K562 (cell line): Measurements from ENCODE around the gene ANTKMT. TPM values are rescaled to one million over a fixed set of nuclear protein-coding genes. Genes with fewer than 3 reads are reported as not detected.

Experiments
- HNRNPK ChIP-seq: fragments of 200-400 bp; formaldehyde crosslinking; IDR thresholded peaks from one replicate; pipeline ENCODE4 v1.6.1; 2018; ENCODE audit warnings: mild to moderate bottlenecking, low read depth, low read length; ENCODE audit not compliant: poor library complexity, severe bottlenecking
- KLF1 ChIP-seq: fragments of 450-650 bp; IDR thresholded peaks from 2 replicates; pipeline ENCODE4 v1.6.1; 2016; ENCODE audit warnings: missing genetic modification characterization, missing compliant biosample characterization
- NR2C2 ChIP-seq, 2 experiments: fragments of 200-800 bp in 1 of 2; sonication (Bioruptor generic) in 1 of 2; sonication (generic) in 1 of 2; formaldehyde crosslinking in 1 of 2; IDR thresholded peaks; 2 replicates each; pipeline versions ENCODE4 v1.6.1 to v1.8.0; 2016 to 2022; ENCODE audit warnings: mild to moderate bottlenecking in 1 of 2, missing compliant biosample characterization in 1 of 2, missing genetic modification characterization in 1 of 2, missing genetic modification reagents in 1 of 2
- PRDM10 ChIP-seq: fragments of 450-650 bp; IDR thresholded peaks from 2 replicates; pipeline ENCODE4 v1.6.1; 2018; ENCODE audit not compliant: partially characterized antibody
- RBBP5 ChIP-seq: fragments of 200-600 bp; sonication (generic); IDR thresholded peaks from 2 replicates; pipeline ENCODE4 v1.6.1; 2012; ENCODE audit warnings: borderline replicate concordance, mild to moderate bottlenecking, low read length, control low read depth, inconsistent platforms; ENCODE audit not compliant: insufficient read depth, poor library complexity, severe bottlenecking
- RBFOX2 ChIP-seq: fragments of 200-400 bp; formaldehyde crosslinking; IDR thresholded peaks from 2 replicates; pipeline ENCODE4 v1.6.1; 2017; ENCODE audit warnings: low read depth, mild to moderate bottlenecking, low read length, moderate library complexity
- RREB1 ChIP-seq: fragments of 250-450 bp; sonication (Bioruptor Pico); IDR thresholded peaks from 2 replicates; pipeline ENCODE4 v1.4.0; 2020
- ZFX ChIP-seq: sonication (generic); formaldehyde crosslinking; IDR thresholded peaks from 2 replicates; pipeline ENCODE4 v1.8.0; 2022; ENCODE audit warnings: mild to moderate bottlenecking, missing genetic modification reagents, moderate library complexity
- polyA plus RNA-seq, 8 experiments: library from polyadenylated mRNA; depleted of rRNA in 4 of 8; stranded (reverse) in 5 of 8; unstranded in 3 of 8; fragments of >200 nt; fragmentation: Nextera tagmentation in 2 of 8; fragmentation: Illumina TruSeq in 1 of 8; extraction: Ambion mirVana in 2 of 8; extraction: Trizol in 1 of 8; gene quantifications; 2 replicates each; pipeline versions ENCODE4 v1.2.1 to v1.2.3, GENCODE V29; 2011 to 2014; ENCODE audit warnings: inconsistent platforms in 1 of 8, missing spikeins in 1 of 8
- total RNA-seq, 7 experiments: library from RNA; depleted of rRNA in 6 of 7; stranded (reverse); fragments of >200 nt in 6 of 7; fragmentation: Illumina TruSeq in 2 of 7; extraction: Trizol in 2 of 7; gene quantifications; 2 replicates each; pipeline versions ENCODE4 v1.2.1 to v1.2.3, GENCODE V29; 2011 to 2021; ENCODE audit warnings: low replicate concordance in 1 of 7

ANTKMT gene
- total and polyA plus RNA-seq, 9 of the 15 experiments (the other 6 are each of a cell fraction or from before 2014, with no cell fraction given), result 0.58 to 217 (median 19.1) TPM

GRCh38 chr16:680625-680945 lies 40.4 kb upstream of the ANTKMT start (continued):
- TF ChIP-seq RREB1 (CRISPR knock-in tag) (0 out of 2 replicates have a peak, but pooled peaks have one; percentile 11), PRDM10 (no peak), RBBP5 (peak; percentile 9), ZFX (CRISPR knock-in tag) (0 out of 2 replicates have a peak, but pooled peaks have one; percentile 6), NR2C2 (CRISPR knock-in tag; IDR thresholded peaks at IDR 0.05) (no peak), NR2C2 (tag; IDR thresholded peaks at IDR 0.05) (peak; percentile 9; the same call in 1 of the 2 replicates), RBFOX2 (peak; percentile 33), KLF1 (tag) (0 out of 2 replicates have a peak, but pooled peaks have one; percentile 3), HNRNPK (no peak)
